VCaP (cell line): ENCODE data around the gene METTL22.

Experiments
- H3K27ac ChIP-seq: fragments of 450-650 bp; 2 replicates; pipeline ENCODE4 v1.5.1; 2017
- TF ChIP-seq, protein P1 (sequence below): fragments of 450-650 bp; conservative IDR thresholded peaks from 2 replicates; pipeline ENCODE4 v1.5.1; 2017; ENCODE audit warnings: mild to moderate bottlenecking, moderate library complexity

Gene METTL22

DNA sequence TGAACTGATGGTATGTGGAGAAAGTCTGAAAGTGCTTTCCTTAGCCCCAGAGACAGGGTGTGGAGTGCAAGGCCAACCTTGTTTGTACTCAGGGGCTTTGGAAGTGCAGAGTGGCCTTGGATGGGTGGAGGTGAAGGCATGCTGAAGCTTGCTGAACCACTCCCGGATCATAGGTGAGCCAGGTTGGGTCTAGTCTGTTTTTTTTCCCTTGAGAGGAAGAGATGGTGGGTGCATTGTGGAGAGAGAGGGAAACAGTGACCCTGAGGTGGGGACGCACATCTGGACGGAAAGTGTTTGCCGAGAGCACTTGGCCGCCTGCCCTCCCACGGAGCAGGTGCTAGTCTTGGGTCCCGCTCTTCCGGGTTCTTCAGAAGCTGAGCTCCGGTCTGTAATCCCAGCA is 65.4 kb downstream of the METTL22 start:
- no peak overlapping the region for H3K27ac ChIP-seq
- TF ChIP-seq, protein P1, sequence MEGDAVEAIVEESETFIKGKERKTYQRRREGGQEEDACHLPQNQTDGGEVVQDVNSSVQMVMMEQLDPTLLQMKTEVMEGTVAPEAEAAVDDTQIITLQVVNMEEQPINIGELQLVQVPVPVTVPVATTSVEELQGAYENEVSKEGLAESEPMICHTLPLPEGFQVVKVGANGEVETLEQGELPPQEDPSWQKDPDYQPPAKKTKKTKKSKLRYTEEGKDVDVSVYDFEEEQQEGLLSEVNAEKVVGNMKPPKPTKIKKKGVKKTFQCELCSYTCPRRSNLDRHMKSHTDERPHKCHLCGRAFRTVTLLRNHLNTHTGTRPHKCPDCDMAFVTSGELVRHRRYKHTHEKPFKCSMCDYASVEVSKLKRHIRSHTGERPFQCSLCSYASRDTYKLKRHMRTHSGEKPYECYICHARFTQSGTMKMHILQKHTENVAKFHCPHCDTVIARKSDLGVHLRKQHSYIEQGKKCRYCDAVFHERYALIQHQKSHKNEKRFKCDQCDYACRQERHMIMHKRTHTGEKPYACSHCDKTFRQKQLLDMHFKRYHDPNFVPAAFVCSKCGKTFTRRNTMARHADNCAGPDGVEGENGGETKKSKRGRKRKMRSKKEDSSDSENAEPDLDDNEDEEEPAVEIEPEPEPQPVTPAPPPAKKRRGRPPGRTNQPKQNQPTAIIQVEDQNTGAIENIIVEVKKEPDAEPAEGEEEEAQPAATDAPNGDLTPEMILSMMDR = no peak

DNA sequence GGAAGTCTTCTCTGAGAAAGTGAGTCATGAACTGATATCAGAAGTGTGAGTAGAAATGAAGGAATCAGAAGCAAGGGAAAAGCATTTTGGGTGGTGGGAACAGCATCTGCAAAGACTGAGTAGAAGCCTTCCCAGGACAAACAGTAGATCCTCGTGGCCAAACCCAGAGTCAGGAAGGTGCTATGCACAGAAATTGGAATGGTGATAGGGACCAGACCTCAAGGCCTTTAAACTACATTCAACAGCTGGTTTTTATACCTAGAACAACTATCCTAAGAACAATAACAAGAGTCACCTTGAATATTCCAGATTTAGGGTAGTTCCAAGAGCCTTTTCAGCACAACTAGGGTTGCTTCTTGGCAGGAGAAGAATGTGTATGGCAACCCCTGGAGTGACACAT is 68.2 kb downstream of the METTL22 start:
- TF ChIP-seq, protein P1 = no peak
- H3K27ac ChIP-seq = no peak overlapping the region

DNA sequence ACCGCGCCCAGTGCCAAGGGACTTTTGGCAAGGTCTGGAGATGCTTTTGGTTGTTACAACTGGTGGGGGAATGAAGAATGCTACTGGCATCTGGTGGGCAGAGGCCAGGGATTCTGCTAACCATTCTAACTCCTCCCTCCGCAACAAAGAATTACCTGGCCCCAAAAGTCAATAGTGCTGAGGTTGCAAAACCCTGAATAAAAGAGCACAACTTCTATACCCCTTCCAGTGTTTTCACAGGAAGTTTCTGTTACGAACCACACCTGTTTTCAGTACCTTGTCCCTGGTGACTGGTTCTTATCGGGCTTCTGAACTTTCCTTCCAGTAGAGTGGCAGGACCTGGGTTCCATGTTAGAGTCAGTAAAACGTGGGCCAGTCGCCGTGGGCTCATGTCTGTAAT is 70.2 kb downstream of the METTL22 start:
- no peak overlapping the region for H3K27ac ChIP-seq
- TF ChIP-seq, protein P1 = no peak

DNA sequence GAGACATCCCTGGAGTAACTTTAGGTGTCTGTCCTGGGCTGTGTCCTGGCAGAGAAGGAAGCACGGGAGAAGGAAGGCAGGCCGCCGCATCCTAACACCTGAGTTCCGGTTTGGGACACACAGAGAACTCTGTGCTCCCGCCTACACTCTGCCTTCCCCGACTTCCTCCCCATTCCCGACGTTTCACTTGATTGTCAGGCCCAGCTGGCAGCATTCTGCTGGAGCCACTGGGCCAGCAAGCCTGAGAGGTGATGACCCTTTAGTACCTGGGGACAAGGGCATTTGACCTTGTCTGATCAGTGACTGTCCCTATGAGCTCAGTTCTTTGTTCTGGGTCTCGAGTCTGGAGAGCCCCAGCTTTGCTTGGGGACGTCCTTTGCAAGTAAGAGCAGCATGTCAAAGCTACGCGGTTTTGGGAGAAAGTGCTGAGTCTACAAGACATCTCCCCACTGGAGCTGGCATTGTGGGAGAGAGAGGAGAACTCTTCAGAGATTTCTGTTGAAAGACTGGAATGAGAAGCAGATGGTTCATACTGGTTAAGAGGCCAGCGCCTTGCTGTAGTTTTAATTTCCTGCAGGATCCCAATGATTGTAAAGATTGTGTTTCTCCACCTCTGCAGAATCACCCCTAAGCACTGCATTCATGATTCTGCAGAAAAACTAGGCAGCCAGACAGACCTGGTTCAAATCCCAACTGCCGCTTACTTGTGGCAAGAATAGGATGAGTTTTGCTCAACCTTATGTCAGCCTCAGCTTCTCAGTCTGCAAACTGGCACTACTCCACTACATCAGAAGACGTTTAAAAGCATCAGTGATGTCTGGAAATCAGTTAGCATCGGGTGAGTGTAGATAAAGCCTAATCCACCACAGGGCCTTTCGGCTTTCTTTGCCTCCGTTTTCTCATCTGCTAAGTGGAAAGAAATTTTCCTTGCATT is 73.6 kb downstream of the METTL22 start:
- TF ChIP-seq, protein P1 = no peak

DNA sequence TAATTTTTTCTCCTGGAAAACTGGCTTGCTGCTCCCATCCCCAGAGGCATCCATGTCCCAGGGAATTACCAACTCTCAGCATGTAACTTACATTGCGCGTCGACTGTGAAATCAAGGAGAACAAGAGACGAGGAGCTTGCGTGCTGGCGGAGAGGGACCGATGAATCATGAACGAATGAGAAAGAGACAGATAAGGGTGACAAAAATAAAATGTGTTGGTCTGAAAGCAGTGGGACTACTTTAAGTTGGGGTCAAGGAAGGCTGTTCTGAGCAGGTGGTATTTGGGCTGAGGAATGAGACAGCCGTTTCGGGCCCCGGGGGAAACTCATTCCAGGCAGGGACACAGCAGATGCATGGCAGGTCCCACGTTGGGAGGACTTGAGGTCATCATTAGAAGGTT is 75.4 kb downstream of the METTL22 start:
- H3K27ac ChIP-seq = no peak overlapping the region
- TF ChIP-seq, protein P1 = no peak

More for the DNA sequence above, 73.6 kb downstream of the METTL22 start:
- no peak overlapping the region for H3K27ac ChIP-seq

DNA sequence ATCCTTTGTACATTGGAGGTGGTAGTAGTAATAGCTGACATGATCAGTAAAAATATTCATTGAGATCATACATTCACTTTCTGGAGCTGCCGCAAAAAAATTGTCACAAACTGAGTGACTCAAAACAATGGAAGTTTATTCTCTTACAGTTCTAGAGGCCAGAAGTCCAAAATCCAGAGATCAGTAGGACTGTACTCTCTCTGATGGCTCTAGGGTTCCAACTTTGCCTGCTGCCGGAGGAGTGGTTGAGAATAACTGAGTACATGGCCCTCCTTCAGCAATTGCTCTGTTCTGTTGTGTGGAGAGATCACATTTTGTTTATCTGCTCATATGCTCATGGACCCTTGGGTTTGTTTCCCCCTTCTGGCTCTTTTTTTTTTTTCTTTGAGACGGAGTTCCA is 76.5 kb downstream of the METTL22 start:
- H3K27ac ChIP-seq = no peak overlapping the region
- TF ChIP-seq, protein P1 = no peak
